ENCODE measurements around the gene ATP5MC2. TPM values are rescaled to one million over a fixed set of nuclear protein-coding genes. Genes with fewer than 3 reads are reported as not detected.

The ATP5MC2 gene
- total RNA-seq, 1 donor from 2014 or later = 330 TPM

DNA sequence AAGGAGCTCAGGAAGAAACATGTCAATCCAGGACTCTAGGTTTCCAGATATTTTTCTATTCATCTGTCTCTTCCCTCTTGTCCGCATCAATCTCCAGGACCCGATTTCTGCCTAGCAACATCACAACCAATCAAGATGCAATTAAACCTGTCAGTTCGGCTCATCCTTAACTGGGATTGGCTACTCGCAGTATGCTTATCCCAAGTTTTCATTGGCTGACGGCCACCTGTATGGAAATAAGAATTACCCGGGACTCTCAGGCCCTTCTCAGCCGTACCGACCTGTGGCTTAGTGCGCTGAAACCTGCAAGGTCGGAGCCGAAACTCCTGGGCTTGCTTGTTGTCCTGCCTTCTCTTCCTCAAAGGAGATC, 20.4 kb upstream of the ATP5MC2 start:
- ChIA-PET POLR2A (no interaction called here), CTCF (interaction anchor here (1.2 to 1.4 kb wide), 2 partner anchors 47 to 61 kb away, joined by 4 read pairs; no protein-coding TSS in a partner anchor)
- TF ChIP-seq, protein P1, sequence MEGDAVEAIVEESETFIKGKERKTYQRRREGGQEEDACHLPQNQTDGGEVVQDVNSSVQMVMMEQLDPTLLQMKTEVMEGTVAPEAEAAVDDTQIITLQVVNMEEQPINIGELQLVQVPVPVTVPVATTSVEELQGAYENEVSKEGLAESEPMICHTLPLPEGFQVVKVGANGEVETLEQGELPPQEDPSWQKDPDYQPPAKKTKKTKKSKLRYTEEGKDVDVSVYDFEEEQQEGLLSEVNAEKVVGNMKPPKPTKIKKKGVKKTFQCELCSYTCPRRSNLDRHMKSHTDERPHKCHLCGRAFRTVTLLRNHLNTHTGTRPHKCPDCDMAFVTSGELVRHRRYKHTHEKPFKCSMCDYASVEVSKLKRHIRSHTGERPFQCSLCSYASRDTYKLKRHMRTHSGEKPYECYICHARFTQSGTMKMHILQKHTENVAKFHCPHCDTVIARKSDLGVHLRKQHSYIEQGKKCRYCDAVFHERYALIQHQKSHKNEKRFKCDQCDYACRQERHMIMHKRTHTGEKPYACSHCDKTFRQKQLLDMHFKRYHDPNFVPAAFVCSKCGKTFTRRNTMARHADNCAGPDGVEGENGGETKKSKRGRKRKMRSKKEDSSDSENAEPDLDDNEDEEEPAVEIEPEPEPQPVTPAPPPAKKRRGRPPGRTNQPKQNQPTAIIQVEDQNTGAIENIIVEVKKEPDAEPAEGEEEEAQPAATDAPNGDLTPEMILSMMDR (IDR thresholded peaks at IDR 0.05) = no peak
- ATAC-seq (ENCODE audit: low read depth) = peak; percentile 38
- no peaks in the 10 kb centered on the region for H3K36me3 Mint-ChIP-seq (ENCODE audit: low read depth)
- H3K27me3 Mint-ChIP-seq = peaks cover 69% of the 10 kb centered on the region
- no peak for DNase-seq
- peaks cover 2% of the 10 kb centered on the region for H3K9me3 Mint-ChIP-seq
- intact Hi-C loops (cut with micrococcal nuclease) = loop anchor here (10.0 kb wide), 1 partner anchor 269 kb away; no protein-coding TSS in a partner anchor
- H3K4me3 Mint-ChIP-seq = peak overlapping the region; percentile 66
- peaks cover 29% of the 10 kb centered on the region for H3K4me1 Mint-ChIP-seq
- no peak overlapping the region for H3K27ac Mint-ChIP-seq

DNA sequence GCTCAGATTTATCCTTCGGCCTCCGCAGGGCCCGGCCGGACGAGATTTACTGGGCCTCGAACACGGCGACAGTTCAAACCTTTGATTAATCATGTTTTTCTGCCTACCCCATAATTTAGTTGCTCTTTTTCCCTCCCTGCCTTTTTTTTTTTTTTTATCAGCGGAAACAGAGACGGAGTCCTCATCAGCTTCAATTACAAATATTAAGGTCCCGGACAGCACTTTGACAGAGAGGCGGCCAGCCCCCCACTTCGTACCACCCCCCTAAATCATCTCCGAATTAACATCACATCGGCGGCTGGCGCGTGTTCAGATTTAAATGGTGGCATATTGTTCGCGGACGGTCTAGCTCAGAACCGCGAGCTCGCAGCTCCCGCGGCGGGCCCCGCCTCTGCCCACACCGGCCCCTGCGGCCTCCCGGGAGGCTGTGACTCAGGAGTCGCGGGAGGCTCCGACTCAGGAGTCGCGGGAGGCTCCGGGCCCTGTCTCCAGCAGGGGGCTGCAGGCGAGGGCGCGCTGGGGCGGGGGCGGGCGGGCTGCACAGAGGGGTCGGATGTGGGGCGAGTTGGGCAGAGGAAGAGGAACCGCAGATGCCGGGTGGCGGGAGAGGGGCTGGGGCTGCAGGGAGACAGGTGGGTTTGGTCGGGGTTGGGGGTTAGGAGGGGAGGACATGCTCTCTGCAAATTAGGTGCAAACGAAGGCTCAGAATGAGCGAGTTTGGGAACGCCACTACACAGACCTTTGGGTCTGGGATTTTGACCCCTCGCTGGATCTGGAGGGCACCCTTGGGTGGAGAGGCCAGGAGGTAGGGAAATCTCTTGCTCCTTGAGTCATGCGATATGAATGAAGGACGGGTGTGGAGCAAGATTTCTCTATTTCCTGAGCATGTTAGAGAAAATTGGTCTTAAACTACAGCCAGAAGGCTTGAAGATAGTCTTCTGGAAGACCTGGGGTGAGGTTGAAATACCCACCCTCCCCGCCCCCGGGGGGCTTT, 19.6 kb upstream of the ATP5MC2 start:
- POLR2A ChIA-PET = interaction anchor here (0.5 to 1.1 kb wide), 3 partner anchors 20 to 518 kb away, joined by 3 to 9 read pairs (median 4); partner anchors contain the start of gene ATP5MC2
- CTCF ChIA-PET = interaction anchor here (1.2 to 2.1 kb wide), 4 partner anchors 48 to 62 kb away, joined by 4 to 9 read pairs (median 4); no protein-coding TSS in a partner anchor

DNA sequence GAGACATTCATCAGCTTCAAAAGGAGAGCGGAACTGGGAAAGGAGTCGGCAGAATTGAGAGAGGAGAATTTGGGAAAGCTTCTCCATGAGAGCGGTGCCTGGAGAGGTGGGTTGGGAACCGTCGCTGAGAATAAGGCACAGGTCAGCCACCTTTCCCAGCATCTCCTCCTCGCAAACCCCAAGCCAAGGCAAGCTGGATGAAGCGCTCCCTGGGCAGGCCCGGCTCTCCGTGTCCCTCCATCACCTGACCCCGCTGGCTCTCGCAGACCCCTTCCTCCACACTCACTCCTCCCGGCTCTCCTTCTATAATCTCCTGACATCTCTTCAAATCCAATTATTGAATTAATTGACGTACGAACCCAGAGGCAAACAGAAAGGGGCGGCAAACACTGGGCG, 18.9 kb upstream of the ATP5MC2 start:
- ATAC-seq (ENCODE audit: low read depth) (no peak), DNase-seq (no peak)
- CTCF ChIA-PET = interaction anchor here (1.8 to 2.1 kb wide), 3 partner anchors 8 to 52 kb away, joined by 4 to 9 read pairs (median 6); no protein-coding TSS in a partner anchor
- TF ChIP-seq, protein P1 (IDR thresholded peaks at IDR 0.05) = no peak
- H3K4me3 Mint-ChIP-seq = peak overlapping the region; percentile 78
- H3K36me3 Mint-ChIP-seq (ENCODE audit: low read depth) = no peaks in the 10 kb centered on the region
- peaks cover 2% of the 10 kb centered on the region for H3K9me3 Mint-ChIP-seq
- POLR2A ChIA-PET = interaction anchor here (0.5 to 1.1 kb wide), 2 partner anchors 19 to 340 kb away, joined by 4 to 9 read pairs; partner anchors contain the start of gene ATP5MC2
- no peak overlapping the region for H3K27ac Mint-ChIP-seq
- H3K4me1 Mint-ChIP-seq = peaks cover 29% of the 10 kb centered on the region
- H3K27me3 Mint-ChIP-seq = peaks cover 60% of the 10 kb centered on the region
- intact Hi-C loops (cut with micrococcal nuclease) = loop anchor here (2.0 to 10.0 kb wide), 2 partner anchors 18 to 270 kb away; partner anchors contain the start of gene ATP5MC2

More for the DNA sequence above, 19.6 kb upstream of the ATP5MC2 start:
- H3K4me1 Mint-ChIP-seq = peaks cover 29% of the 10 kb centered on the region
- H3K36me3 Mint-ChIP-seq (ENCODE audit: low read depth) = no peaks in the 10 kb centered on the region
- peak; percentile 34 for DNase-seq
- intact Hi-C loops (cut with micrococcal nuclease) = loop anchor here (2.0 to 10.0 kb wide), 2 partner anchors 19 to 269 kb away; partner anchors contain the start of gene ATP5MC2
- peak; percentile 69 for ATAC-seq (ENCODE audit: low read depth)
- H3K27ac Mint-ChIP-seq = no peak overlapping the region
- peaks cover 67% of the 10 kb centered on the region for H3K27me3 Mint-ChIP-seq
- H3K4me3 Mint-ChIP-seq = peak overlapping the region; percentile 78
- TF ChIP-seq, protein P1 (IDR thresholded peaks at IDR 0.05) = no peak
- H3K9me3 Mint-ChIP-seq = peaks cover 2% of the 10 kb centered on the region

DNA sequence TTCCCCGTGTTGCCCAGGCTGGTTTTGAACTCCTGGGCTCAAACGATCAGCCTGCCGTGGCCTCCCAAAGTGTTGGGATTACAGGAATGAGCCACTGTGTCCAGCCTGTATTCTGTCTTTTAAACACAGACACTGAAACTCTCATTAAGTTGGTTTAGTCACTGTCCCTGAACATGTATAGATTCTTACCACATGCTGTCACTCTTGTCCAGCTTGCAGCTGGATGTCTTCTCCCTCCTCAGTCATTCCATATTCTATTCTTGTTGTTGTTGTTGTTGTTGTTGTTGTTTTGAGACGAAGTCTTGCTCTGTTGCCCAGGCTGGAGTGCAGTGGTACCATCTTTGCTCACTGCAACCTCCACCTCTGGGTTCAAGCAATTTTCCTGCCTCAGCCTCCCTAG, 12.3 kb upstream of the ATP5MC2 start:
- no peaks in the 10 kb centered on the region for H3K4me1 Mint-ChIP-seq
- H3K4me3 Mint-ChIP-seq = no peak overlapping the region
- H3K27ac Mint-ChIP-seq = no peak overlapping the region
- POLR2A ChIA-PET = no interaction called here
- no peak for DNase-seq
- TF ChIP-seq, protein P1 (IDR thresholded peaks at IDR 0.05) = no peak
- no peaks in the 10 kb centered on the region for H3K36me3 Mint-ChIP-seq (ENCODE audit: low read depth)
- ATAC-seq (ENCODE audit: low read depth) = no peak
- intact Hi-C loops (cut with micrococcal nuclease) = no loop called here
- H3K27me3 Mint-ChIP-seq = peaks cover 13% of the 10 kb centered on the region
- H3K9me3 Mint-ChIP-seq = peaks cover 2% of the 10 kb centered on the region
- CTCF ChIA-PET = no interaction called here

DNA sequence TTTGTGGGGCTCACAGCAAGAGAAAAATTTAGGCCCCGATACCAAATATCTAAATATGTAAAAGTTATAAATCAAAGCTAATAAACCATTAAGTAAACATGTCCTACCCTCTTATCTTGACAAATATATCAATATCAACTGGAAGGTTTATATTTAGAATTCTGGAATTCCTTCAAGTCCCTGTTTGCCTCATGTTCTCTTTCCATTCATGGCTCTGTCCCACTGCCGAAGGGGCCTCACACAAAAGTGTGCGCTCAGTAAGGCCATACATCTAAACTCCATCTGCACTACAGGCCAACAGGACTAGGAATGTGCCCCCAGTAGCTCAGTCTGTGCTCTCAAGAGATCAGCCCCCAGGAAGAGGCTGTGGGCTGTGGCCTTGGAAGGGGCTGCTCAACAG, 10.6 kb upstream of the ATP5MC2 start:
- intact Hi-C loops (cut with micrococcal nuclease) = no loop called here
- ATAC-seq (ENCODE audit: low read depth) (no peak), DNase-seq (no peak)
- peaks cover 13% of the 10 kb centered on the region for H3K27me3 Mint-ChIP-seq
- ChIA-PET POLR2A (no interaction called here), CTCF (interaction anchor here (1.2 kb wide), 1 partner anchor 60 kb away, joined by 4 read pairs; no protein-coding TSS in a partner anchor)
- H3K4me1 Mint-ChIP-seq = no peaks in the 10 kb centered on the region
- no peaks in the 10 kb centered on the region for H3K36me3 Mint-ChIP-seq (ENCODE audit: low read depth)
- no peaks in the 10 kb centered on the region for H3K9me3 Mint-ChIP-seq
- no peak overlapping the region for H3K27ac Mint-ChIP-seq
- H3K4me3 Mint-ChIP-seq = no peak overlapping the region
- TF ChIP-seq, protein P1 (IDR thresholded peaks at IDR 0.05) = no peak

All from activated B cell treated with CpG ODN at 0.5 μM for 24 hours (primary cell).